K562 (cell line): ENCODE data around the gene TBXAS1. TPM values are rescaled to one million over a fixed set of nuclear protein-coding genes. Genes with fewer than 3 reads are reported as not detected.

Source experiments
- ATF7 ChIP-seq: fragments of 450-650 bp; IDR thresholded peaks from 2 replicates; pipeline ENCODE4 v1.7.1; 2014; ENCODE audit warnings: mild to moderate bottlenecking, moderate library complexity
- BMI1 ChIP-seq: fragments of 150-350 bp; IDR thresholded peaks from 2 replicates; pipeline ENCODE4 v1.6.1; 2014; ENCODE audit warnings: low read length
- CHD1 ChIP-seq: fragments of 200-600 bp; sonication (generic); IDR thresholded peaks from one replicate; pipeline ENCODE4 v1.6.1; 2012; ENCODE audit warnings: mild to moderate bottlenecking, moderate library complexity, low read length, inconsistent platforms
- CHD2 ChIP-seq: IDR thresholded peaks from 2 replicates; pipeline ENCODE4 v1.6.1; 2011; ENCODE audit warnings: low read depth, low read length
- HCFC1 ChIP-seq: IDR thresholded peaks from 2 replicates; pipeline ENCODE4 v1.6.1; 2012; ENCODE audit warnings: low read depth, low read length, improper control_type of control experiment
- HIVEP1 ChIP-seq: fragments of 250-450 bp; sonication (Bioruptor Pico); IDR thresholded peaks from 2 replicates; pipeline ENCODE4 v1.4.0; 2020; ENCODE audit warnings: mild to moderate bottlenecking
- MEF2A ChIP-seq: IDR thresholded peaks from 2 replicates; pipeline ENCODE4 v1.6.1; 2011; ENCODE audit warnings: low read depth, mild to moderate bottlenecking, low read length, moderate library complexity; ENCODE audit not compliant: control insufficient read depth
- OTX1 ChIP-seq: fragments of 450-650 bp; formaldehyde crosslinking; IDR thresholded peaks from 2 replicates; pipeline ENCODE4 v1.4.0; 2022; ENCODE audit warnings: mild to moderate bottlenecking
- PML ChIP-seq: IDR thresholded peaks from 2 replicates; pipeline ENCODE4 v1.6.1; 2012; ENCODE audit warnings: low read length, inconsistent platforms
- POLR2H ChIP-seq: IDR thresholded peaks from 2 replicates; pipeline ENCODE4 v1.6.1; 2016; ENCODE audit warnings: missing genetic modification characterization, low read depth, mild to moderate bottlenecking, control low read depth, missing compliant biosample characterization, moderate library complexity
- SMARCB1 ChIP-seq: IDR thresholded peaks from 2 replicates; pipeline ENCODE4 v1.6.1; 2011; ENCODE audit warnings: improper control_type of control experiment, low read depth; ENCODE audit not compliant: insufficient read length
- SRSF3 ChIP-seq: fragments of 200-400 bp; formaldehyde crosslinking; IDR thresholded peaks from 2 replicates; pipeline ENCODE4 v1.6.1; 2016; ENCODE audit warnings: mild to moderate bottlenecking, low read length, moderate library complexity; ENCODE audit not compliant: insufficient read depth
- TRIM28 ChIP-seq: fragments of 450-650 bp; IDR thresholded peaks from 2 replicates; pipeline ENCODE4 v1.6.1; 2017
- ZC3H4 ChIP-seq: sonication (generic); formaldehyde crosslinking; IDR thresholded peaks from 2 replicates; pipeline ENCODE4 v1.9.0; 2021; ENCODE audit warnings: missing genetic modification reagents, borderline replicate concordance
- ZFP30 ChIP-seq: fragments of 250-450 bp; sonication (Bioruptor Pico); IDR thresholded peaks from 2 replicates; pipeline ENCODE4 v1.8.0; 2022; ENCODE audit warnings: moderate library complexity, mild to moderate bottlenecking, inconsistent platforms, borderline replicate concordance
- ZKSCAN3 ChIP-seq: fragments of 250-450 bp; sonication (Bioruptor Pico); IDR thresholded peaks from 2 replicates; pipeline ENCODE4 v1.4.0; 2020
- ZNF444 ChIP-seq: fragments of 250-450 bp; sonication (Bioruptor Pico); IDR thresholded peaks from 2 replicates; pipeline ENCODE4 v1.4.0; 2020; ENCODE audit warnings: mild to moderate bottlenecking, moderate library complexity
- ZNF551 ChIP-seq: fragments of 250-450 bp; sonication (Bioruptor Pico); IDR thresholded peaks from 2 replicates; pipeline ENCODE4 v1.5.0; 2021; ENCODE audit warnings: mild to moderate bottlenecking, moderate library complexity
- polyA plus RNA-seq, 8 experiments: library from polyadenylated mRNA; depleted of rRNA in 4 of 8; stranded (reverse) in 5 of 8; unstranded in 3 of 8; fragments of >200 nt; fragmentation: Nextera tagmentation in 2 of 8; fragmentation: Illumina TruSeq in 1 of 8; extraction: Ambion mirVana in 2 of 8; extraction: Trizol in 1 of 8; gene quantifications; 2 replicates each; pipeline versions ENCODE4 v1.2.1 to v1.2.3, GENCODE V29; 2011 to 2014; ENCODE audit warnings: inconsistent platforms in 1 of 8, missing spikeins in 1 of 8
- total RNA-seq, 7 experiments: library from RNA; depleted of rRNA in 6 of 7; stranded (reverse); fragments of >200 nt in 6 of 7; fragmentation: Illumina TruSeq in 2 of 7; extraction: Trizol in 2 of 7; gene quantifications; 2 replicates each; pipeline versions ENCODE4 v1.2.1 to v1.2.3, GENCODE V29; 2011 to 2021; ENCODE audit warnings: low replicate concordance in 1 of 7
- TF ChIP-seq, protein P1 (sequence below): fragments of 200-800 bp; sonication (Bioruptor generic); IDR thresholded peaks from 2 replicates; pipeline ENCODE4 v1.6.1; 2016; ENCODE audit warnings: missing genetic modification characterization, missing compliant biosample characterization
- TF ChIP-seq, protein P2 (sequence below): fragments of 250-450 bp; sonication (Bioruptor Pico); IDR thresholded peaks from 2 replicates; pipeline ENCODE4 v1.5.0; 2020; ENCODE audit warnings: mild to moderate bottlenecking
- TF ChIP-seq, protein P3 (sequence below): fragments of 250-450 bp; sonication (Bioruptor Pico); IDR thresholded peaks from 2 replicates; pipeline ENCODE4 v1.8.0; 2021; ENCODE audit warnings: moderate library complexity, mild to moderate bottlenecking, inconsistent platforms
- TF ChIP-seq, protein P4 (sequence below): IDR thresholded peaks from 3 replicates; pipeline ENCODE4 v1.6.1; 2011; ENCODE audit warnings: borderline replicate concordance, mild to moderate bottlenecking; ENCODE audit not compliant: insufficient read length, insufficient read depth

TBXAS1 gene
- total and polyA plus RNA-seq, 9 of the 15 experiments (the other 6 are each of a cell fraction or from before 2014, with no cell fraction given), result 1.1 to 8.3 (median 1.9) TPM

DNA sequence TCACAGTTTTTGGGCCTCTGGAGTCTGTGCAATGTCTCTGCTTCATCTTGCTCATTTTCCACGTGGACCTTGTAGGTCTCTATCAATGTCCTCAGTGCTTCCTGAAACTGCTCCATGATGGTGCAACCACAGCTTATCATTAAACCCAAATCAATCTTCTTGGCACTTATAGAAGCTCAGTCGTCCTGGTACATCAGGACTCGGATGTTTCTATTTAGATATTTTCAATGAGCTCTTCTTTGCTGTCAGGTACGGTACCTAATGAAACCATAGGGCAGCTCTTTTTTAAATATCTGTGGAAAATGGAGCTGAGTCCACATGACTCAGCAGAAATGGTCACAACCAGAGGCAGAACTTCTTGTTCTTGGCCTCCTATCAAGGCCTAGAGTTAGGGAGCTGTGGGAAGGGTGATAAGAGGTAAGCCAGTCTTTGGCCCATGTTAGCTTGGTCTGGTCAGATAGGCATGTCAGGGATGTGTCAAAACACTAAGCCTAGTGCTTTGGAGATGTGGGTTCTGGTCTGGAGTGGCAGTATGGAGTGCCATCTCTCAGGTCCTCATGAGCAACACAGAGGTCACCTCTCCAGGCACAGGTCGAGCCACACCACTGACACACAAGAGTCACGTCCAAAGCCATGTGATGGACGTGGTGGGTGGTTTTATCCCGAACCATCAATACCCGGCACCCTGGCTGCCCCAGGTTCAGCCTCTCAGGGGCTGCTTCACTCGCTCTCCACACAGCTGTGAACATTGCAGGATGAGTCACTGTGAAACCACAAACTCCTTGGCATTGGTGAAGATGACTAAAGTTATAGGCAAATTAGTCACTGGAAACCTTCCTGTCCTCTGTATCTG, 87.0 kb downstream of the TBXAS1 start (continued):
- TF ChIP-seq ZNF551 (CRISPR knock-in tag) (no peak), ZKSCAN3 (CRISPR knock-in tag) (no peak), POLR2H (no peak), CHD1 (peak; percentile 85), SMARCB1 (no peak), CHD2 (no peak), OTX1 (peak; percentile 85; the same call in 1 of the 2 replicates), ZNF444 (no peak), ZC3H4 (CRISPR knock-in tag) (no peak), HCFC1 (no peak; the same call in 1 of the 2 replicates), HIVEP1 (CRISPR knock-in tag) (no peak), ZFP30 (no peak), ATF7 (peak; percentile 63), TRIM28 (no peak; the same call in none of the 2 replicates), BMI1 (no peak), MEF2A (0 out of 2 replicates have a peak, but pooled peaks have one; percentile 1), SRSF3 (no peak), PML (peak; percentile 74; the same call in 1 of the 2 replicates)
- TF ChIP-seq, protein P1, sequence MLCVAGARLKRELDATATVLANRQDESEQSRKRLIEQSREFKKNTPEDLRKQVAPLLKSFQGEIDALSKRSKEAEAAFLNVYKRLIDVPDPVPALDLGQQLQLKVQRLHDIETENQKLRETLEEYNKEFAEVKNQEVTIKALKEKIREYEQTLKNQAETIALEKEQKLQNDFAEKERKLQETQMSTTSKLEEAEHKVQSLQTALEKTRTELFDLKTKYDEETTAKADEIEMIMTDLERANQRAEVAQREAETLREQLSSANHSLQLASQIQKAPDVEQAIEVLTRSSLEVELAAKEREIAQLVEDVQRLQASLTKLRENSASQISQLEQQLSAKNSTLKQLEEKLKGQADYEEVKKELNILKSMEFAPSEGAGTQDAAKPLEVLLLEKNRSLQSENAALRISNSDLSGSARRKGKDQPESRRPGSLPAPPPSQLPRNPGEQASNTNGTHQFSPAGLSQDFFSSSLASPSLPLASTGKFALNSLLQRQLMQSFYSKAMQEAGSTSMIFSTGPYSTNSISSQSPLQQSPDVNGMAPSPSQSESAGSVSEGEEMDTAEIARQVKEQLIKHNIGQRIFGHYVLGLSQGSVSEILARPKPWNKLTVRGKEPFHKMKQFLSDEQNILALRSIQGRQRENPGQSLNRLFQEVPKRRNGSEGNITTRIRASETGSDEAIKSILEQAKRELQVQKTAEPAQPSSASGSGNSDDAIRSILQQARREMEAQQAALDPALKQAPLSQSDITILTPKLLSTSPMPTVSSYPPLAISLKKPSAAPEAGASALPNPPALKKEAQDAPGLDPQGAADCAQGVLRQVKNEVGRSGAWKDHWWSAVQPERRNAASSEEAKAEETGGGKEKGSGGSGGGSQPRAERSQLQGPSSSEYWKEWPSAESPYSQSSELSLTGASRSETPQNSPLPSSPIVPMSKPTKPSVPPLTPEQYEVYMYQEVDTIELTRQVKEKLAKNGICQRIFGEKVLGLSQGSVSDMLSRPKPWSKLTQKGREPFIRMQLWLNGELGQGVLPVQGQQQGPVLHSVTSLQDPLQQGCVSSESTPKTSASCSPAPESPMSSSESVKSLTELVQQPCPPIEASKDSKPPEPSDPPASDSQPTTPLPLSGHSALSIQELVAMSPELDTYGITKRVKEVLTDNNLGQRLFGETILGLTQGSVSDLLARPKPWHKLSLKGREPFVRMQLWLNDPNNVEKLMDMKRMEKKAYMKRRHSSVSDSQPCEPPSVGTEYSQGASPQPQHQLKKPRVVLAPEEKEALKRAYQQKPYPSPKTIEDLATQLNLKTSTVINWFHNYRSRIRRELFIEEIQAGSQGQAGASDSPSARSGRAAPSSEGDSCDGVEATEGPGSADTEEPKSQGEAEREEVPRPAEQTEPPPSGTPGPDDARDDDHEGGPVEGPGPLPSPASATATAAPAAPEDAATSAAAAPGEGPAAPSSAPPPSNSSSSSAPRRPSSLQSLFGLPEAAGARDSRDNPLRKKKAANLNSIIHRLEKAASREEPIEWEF (CRISPR knock-in tag), result peak; percentile 82
- TF ChIP-seq, protein P2, sequence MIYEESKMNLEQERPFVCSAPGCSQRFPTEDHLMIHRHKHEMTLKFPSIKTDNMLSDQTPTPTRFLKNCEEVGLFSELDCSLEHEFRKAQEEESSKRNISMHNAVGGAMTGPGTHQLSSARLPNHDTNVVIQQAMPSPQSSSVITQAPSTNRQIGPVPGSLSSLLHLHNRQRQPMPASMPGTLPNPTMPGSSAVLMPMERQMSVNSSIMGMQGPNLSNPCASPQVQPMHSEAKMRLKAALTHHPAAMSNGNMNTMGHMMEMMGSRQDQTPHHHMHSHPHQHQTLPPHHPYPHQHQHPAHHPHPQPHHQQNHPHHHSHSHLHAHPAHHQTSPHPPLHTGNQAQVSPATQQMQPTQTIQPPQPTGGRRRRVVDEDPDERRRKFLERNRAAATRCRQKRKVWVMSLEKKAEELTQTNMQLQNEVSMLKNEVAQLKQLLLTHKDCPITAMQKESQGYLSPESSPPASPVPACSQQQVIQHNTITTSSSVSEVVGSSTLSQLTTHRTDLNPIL (CRISPR knock-in tag), result peak; percentile 70
- TF ChIP-seq, protein P3, sequence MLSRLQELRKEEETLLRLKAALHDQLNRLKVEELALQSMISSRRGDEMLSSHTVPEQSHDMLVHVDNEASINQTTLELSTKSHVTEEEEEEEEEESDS (CRISPR knock-in tag), result no peak
- TF ChIP-seq, protein P4, sequence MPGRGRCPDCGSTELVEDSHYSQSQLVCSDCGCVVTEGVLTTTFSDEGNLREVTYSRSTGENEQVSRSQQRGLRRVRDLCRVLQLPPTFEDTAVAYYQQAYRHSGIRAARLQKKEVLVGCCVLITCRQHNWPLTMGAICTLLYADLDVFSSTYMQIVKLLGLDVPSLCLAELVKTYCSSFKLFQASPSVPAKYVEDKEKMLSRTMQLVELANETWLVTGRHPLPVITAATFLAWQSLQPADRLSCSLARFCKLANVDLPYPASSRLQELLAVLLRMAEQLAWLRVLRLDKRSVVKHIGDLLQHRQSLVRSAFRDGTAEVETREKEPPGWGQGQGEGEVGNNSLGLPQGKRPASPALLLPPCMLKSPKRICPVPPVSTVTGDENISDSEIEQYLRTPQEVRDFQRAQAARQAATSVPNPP, result no peak
